GM04504 (cell line): ENCODE measurements around the gene SEMA3E.
"Not testable (repeated sequence)": the region's sequence is repeated elsewhere in the genome, so short reads cannot be mapped to it uniquely, and the experiment has no call there.

Experiments used
- DNase-seq: peaks from one replicate; pipeline ENCODE4 v3.0.0-alpha.2; 2012; ENCODE audit warnings: low read depth

Gene SEMA3E

DNA sequence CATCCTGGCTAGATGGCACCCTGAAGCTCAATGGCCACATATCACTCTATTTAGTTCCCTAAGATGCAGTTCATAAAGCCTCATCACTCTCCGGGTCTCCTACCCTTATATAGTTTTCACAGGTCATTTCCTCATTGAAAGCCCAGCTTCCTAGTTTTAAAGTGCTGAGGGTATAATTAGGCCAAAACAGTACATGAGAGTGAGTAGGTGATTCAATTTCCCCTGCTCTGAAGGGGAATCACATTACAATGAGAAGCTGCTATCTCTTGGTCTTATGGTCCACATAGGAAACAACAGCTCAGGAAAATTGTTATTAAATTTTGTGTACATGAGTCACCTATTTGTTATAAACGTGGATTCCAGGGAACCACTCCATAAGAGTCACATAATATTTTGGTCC, 162.0 kb downstream of the SEMA3E start:
- DNase-seq: no peak

GRCh38 chr7:83486536-83486935, 162.4 kb downstream of the SEMA3E start:
- DNase-seq: no peak

DNA sequence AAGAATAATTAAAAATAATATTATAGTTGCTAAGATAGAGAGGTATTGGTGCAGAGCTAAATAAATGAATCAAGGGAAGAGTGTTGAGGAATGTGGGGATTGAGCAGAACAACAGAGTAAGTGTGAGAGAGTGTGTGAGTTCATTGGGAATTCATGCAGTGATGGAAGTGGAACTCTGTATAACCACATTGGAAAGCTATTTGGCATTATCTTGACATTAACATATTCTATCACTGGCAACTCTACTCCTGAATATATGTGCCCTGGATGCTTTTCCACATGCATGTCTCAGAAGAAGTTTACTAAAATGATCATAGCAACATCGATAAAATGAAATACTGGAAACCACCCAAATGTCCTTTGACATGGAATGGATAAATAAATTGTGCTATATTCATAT, 164.1 kb downstream of the SEMA3E start:
- no peak for DNase-seq

DNA sequence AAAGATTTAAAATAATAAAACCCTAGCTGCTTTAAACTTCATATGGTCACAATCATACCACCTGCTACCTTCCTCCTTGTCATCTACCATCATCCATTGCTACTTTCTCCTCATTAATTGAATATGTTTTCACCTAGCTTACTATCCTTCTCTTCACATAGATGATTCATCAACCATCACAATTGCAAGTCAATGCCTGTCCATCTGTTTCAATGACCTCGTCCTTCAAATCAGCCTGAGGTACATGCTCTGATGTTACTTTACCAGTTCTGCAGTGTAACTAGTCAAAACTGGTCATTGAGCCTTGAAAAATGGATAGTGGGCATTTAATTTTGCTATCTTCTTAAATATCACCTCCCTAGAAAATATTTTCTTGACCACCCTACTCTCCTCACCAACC, 164.7 kb downstream of the SEMA3E start:
- no peak for DNase-seq

DNA sequence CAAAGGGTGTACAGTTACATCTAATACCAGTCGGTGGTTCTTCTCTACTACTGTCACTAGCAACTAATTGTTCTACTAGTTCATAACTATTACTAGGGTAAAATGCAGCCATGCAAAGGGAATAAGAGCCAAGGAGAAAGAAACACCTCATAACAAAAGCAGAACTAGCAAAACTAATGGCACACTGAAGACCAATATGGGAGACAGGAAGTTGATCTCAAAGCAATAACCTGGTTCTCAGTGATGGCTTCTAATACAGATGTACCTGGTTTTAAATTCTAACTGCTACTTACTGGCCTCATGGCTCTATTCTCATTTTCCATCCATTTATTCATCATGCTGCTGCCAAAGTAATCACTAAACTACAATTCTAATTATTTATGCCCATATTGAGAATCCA, 170.3 kb downstream of the SEMA3E start:
- no peak for DNase-seq

DNA sequence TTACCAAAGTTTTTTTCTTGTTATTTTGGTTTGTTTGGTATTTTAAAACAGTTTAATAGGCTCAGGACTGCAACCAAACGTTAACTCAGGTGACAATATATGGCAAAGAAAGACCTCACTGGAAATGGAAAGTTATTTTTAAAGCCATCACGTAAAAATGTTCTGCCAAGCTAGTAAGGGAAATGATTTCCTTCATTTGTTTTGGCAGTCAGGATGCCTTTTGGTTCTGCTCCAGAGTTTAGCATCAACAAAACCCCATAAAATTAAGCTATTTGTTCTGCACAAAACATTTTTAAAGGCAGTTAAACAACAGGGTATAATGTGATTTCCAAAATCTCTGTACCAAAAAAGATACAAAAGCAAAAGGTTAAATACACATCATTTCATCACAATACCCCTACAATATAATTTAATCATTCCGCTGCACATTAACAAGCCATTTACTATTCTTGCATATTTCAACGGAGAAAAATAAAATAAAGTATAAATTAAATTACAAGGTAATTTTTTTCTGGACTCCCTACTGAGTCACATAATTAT, 172.4 kb downstream of the SEMA3E start:
- DNase-seq: no peak

DNA sequence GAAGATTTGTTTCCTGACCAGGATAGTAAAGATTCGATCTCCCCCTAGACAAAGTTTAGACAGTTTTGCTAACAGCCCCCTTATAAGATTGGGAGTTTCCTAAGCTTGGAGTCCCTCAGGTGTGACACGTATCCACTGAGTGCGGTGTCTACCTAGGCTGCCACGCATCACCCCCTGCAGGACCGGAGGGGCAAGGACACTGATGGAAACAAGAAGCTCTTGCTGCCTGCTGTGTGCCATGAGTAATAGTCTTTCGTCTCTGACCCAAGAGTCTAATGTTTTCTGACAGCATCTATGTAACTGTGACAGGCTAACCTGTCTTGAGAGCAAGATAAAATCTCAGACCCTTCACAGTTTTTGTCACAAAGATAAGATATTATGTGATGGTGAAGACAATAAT, 173.5 kb downstream of the SEMA3E start:
- no peak for DNase-seq

GRCh38 chr7:83472376-83472775, 176.6 kb downstream of the SEMA3E start:
- no peak for DNase-seq

DNA sequence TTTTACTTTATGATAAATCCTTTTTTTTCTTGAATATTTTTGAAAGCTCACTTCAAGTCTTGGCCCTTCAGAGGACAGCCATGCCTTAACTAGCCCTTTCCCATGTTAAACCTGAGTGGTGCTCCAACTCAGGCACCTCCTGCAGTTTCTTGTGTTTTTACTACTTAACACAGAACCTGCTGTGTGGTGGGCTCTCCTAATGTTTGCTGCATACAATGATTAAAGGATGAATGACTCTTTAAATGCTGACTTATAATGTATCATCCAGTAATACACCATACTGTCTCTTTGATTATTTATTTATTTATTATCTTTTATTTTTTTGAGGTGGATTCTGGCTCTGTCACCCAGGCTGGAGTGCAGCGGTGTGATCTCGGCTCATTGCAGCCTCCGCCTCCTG, 179.4 kb downstream of the SEMA3E start:
- DNase-seq: no peak

DNA sequence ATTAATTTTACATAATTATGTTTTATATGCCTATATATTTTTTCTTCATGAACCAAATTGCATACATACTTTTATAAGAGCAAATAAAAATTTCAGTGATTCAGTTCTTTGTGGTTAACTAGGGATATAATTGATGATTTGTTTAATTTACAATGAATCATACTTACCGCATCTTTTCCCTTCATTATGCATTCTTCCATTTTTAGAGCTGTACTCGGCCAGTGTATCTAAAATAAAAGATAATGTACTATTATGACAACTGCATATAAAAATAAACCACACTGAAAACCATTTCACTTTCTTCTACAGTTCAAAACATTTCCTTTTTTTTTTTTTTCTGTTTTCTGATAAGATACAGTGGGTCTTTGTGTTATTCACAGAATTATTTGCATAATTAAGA, 179.9 kb downstream of the SEMA3E start:
- no peak for DNase-seq

- peak; percentile 96 for DNase-seq
These were observed 180.6 kb downstream of the SEMA3E start for GRCh38 chr7:83468251-83468739.

DNA sequence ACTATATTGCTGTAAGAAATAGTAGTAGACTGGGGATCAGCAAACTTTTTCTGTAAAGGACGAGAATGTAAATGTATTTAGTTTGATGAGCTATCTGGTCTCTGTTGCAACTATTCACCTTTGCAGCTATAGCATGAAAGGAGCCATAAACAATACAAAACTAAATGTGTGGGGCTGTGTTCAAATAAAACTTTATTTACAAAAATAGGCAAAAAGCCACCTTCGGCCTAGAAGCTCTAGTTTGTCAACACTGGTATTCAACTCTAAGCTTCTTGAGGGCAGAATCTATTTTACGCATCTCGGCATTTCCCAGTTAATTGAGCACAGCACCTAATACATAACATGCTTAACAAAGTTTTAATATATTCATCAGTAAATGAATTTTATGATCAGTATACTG, 181.4 kb downstream of the SEMA3E start:
- DNase-seq: no peak

- DNase-seq: no peak
These were observed 182.0 kb downstream of the SEMA3E start for GRCh38 chr7:83466956-83467355.

DNA sequence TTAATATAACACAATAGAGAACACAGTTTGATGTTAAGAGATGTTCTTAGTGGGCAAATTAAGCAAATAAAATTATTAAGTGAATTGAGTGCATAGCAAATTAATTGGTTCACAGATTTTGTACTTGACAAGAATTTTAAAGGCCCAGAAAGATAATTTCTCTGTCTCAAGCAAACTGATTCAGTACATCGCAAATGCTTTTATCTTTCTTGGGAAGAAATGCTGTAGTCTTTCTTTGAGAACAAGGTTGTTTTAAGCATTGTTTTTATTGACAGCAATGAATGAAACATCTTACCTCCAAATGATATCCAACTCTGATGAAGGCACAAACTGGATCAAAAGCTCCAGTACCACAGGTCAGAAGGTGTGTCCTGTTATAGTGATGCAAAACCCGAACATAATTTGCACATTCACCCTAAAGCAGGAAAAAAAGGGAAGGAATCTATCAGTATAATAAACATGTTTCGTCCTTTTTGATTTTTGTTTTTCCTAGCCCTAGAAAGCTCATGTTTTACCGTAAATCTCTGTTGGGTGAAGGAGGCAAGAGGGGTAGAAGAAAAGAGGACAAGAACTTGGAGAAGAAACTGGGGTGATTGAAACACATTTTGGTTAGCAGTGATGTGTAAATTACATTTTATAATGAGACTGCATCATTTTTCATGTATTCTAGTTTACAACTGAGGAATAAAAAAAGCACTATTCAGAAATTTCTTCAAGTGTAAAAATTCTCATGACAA, 182.6 kb downstream of the SEMA3E start:
- no peak for DNase-seq

- DNase-seq: no peak
These were observed 183.3 kb downstream of the SEMA3E start for GRCh38 chr7:83465643-83466042.

GRCh38 chr7:83461820-83462219, 187.1 kb downstream of the SEMA3E start:
- DNase-seq: not testable (repeated sequence)

DNA sequence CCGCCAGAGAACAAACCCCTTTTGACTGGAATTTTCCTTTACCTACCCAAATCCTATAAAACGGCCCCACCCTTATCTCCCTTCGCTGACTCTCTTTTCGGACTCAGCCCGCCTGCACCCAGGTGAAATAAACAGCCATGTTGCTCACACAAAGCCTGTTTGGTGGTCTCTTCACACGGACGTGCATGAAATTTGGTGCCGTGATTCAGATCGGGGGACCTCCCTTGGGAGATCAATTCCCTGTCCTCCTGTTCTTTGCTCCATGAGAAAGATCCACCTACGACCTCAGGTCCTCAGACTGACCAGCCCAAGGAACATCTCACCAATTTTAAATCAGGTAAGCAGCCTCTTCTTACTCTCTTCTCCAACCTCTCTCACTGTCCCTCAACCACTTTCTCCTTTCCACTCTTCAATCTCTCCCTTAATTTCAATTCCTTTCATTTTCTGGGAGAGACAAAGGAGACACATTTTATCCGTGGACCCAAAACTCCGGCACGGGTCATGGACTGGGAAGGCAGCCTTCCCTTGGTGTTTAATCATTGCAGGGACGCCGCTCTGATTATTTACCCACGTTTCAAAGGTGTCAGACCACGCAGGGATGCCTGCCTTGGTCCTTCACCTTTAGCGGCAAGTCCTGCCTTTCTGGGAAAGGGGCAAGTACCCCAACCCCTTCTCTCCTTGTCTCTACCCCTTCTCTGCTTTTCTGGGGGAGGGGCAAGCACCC, 188.8 kb downstream of the SEMA3E start:
- DNase-seq: not testable (repeated sequence)

DNA sequence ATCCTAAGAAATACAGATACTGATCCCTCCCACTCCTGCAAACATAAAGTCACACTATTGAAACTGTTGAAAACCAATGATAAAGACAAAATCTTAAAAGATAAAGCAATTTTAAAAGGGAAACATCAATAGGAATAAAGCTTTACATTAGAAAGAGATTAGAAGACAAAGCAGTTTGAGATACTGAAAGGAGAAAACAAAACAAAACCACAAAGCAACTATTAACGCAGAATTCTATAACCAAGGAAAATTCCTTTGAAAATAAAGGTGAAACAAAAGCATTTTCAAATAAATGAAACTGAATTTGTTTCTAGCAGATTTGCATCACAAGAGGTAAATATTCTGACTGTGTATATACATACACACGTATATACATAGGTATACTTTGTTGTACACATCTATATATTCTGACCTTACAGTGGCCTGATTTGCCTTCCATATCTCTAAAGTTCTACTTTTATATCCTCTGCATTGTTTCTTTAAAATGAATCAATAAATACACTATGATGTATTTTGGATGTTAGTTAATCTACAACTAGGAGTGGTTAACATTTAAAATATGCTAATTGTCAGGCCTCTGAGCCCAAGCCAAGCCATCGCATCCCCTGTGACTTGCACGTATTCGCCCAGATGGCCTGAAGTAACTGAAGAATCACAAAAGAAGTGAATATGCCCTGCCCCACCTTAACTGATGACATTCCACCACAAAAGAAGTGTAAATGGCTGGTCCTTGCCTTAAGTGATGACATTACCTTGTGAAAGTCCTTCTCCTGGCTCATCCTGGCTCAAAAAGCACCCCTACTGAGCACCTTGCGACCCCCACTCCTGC, 189.6 kb downstream of the SEMA3E start:
- DNase-seq: not testable (repeated sequence)

DNA sequence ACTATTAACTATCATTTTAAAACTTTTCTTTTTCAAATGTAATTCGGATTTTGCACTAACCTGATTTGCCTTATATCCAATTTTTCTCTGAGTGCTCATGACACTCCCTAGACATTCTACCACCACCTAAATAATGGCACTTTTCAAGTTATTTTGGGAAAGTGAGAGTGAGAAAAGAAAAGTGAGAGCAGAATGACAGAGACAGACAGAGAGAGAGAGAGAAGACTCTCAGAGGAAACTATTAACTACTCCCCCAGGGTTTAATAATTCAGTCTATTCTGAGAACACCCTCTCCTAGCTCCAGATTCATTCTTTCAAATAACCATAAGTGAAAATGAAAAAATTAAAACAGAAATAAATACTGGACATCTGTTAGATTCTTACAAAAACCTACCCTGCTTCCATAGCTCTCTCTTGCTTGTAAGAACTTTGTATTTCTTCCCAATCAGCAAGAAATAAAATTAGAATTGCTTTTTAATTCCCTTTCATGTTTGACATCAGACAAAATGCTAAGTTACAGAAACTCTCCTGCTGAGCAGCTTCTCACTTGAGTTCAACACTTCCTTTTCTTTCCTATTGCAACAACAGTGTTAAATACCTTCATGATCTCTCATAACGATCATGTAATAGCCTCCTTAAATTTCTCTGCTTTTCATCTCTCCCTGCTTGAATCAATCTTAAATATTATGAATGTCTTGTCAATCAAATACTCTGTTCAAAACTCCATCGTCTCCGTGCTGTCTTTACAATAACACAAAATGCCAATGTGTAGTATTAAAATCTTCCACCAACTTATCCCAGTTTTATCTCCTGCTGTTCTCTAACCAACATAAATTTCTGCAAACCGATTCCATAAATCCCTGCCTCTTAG, 191.7 kb downstream of the SEMA3E start:
- no peak for DNase-seq

- DNase-seq: no peak
These were observed 192.5 kb downstream of the SEMA3E start for GRCh38 chr7:83456413-83456812.

DNA sequence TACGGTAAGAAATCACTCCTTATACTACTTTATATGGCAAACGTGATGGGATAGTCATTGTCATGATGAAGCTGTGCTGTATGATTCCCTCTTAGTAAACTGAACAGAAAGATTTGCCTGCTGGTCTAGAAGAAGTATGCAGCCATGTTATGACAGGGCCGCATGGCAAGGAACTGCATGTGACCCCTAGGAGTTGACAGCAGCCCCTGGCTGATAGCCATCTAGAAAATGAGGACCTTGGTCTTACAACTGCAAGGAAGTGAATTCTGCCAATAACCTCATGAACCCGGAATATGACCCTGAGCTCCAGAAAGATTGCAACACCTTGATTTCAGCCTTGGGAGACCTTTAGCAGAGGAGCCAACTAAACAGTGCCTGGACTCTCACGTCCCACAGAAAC, 193.3 kb downstream of the SEMA3E start:
- no peak for DNase-seq
